HCT116 (cell line): Measurements from ENCODE around the gene DMXL1.

Experiments
- CTCF ChIP-seq, 3 experiments: fragments of 200-600 bp in 1 of 3; sonication (generic) in 1 of 3; IDR thresholded peaks in 2 of 3; conservative IDR thresholded peaks in 1 of 3; 2 replicates each; pipeline ENCODE4 v1.5.1; 2012 to 2017; ENCODE audit warnings: low read depth in 2 of 3, low read length in 2 of 3, antibody characterized with exemption in 1 of 3, borderline replicate concordance in 1 of 3, control low read depth in 1 of 3, mild to moderate bottlenecking in 1 of 3, mixed read lengths in 1 of 3, mixed run types in 1 of 3, moderate library complexity in 1 of 3; ENCODE audit not compliant: insufficient read depth in 1 of 3
- EGR1 ChIP-seq: IDR thresholded peaks from 2 replicates; pipeline ENCODE4 v1.6.1; 2012; ENCODE audit warnings: low read depth
- EZH2phosphoT487 ChIP-seq: fragments of 200-600 bp; IDR thresholded peaks from 2 replicates; pipeline ENCODE4 v1.6.1; 2018; ENCODE audit warnings: antibody characterized with exemption, borderline replicate concordance
- POLR2AphosphoS5 ChIP-seq: IDR thresholded peaks from 2 replicates; pipeline ENCODE4 v1.6.1; 2011; ENCODE audit warnings: mild to moderate bottlenecking, low read depth, low read length, moderate library complexity
- TCF7L2 ChIP-seq: IDR thresholded peaks from 2 replicates; pipeline ENCODE4 v1.7.0; 2011; ENCODE audit warnings: borderline replicate concordance, inconsistent platforms; ENCODE audit not compliant: insufficient read depth, insufficient read length; ENCODE audit errors: extremely low read depth
- ZNF274 ChIP-seq: fragments of 200-500 bp; sonication (Bioruptor generic); IDR thresholded peaks from 2 replicates; pipeline ENCODE4 v1.6.1; 2014; ENCODE audit warnings: mild to moderate bottlenecking, low read depth, low read length, inconsistent platforms
- TF ChIP-seq, protein P1 (sequence below): IDR thresholded peaks from 2 replicates; pipeline ENCODE4 v1.6.1; 2012

DNA sequence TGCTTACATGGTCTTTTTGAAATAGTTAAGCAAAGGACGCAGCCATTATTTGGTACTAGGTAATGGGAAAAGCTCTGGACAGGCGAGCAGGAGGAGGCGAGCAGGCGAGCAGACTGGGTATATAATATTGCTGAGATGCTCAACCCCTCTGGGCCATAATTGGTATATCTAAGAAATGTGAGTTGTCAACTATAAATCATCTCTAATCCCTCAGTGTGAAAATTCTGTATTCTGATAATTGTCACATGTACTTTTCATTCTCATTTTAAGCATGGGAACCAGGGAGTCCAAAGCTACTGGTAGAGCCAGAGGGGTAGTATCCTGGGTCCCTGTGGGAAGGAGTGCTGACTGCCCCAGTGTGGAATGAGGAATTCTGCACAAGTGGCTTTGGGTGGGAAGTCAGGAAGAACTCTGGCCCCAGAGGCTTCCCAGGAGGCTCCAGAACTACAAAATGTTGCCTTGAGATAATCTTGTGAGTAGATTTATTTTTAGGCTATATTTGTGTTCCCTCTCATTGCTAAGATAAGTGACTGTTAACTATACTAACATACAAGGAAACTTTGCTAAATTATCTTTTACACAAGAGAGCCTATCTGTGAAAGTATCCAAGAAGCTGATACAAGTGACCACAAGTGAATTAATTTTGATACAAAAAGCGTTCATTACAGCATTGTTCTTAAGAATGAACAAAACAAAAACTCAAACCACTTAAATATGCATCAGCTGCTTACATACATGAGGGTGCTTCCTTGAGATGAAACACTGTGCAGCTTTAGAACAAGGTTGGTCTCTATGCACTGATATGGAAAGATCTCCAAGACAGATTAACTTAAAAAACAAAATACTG lies 214.4 kb downstream of the DMXL1 start:
- TF ChIP-seq TCF7L2 (no peak), CTCF (IDR thresholded peaks at IDR 0.05 in 2 of 3, conservative IDR thresholded peaks at IDR 0.05 in 1 of 3; ENCODE audit: borderline replicate concordance in 1 of 3, insufficient read depth in 1 of 3, low read depth in 2 of 3, low read length in 2 of 3) (no peak), POLR2AphosphoS5 (no peak), EGR1 (no peak), ZNF274 (no peak), EZH2phosphoT487 (no peak)
- TF ChIP-seq, protein P1, sequence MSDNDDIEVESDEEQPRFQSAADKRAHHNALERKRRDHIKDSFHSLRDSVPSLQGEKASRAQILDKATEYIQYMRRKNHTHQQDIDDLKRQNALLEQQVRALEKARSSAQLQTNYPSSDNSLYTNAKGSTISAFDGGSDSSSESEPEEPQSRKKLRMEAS = no peak
